Brain microvascular endothelial cell (primary cell): Measurements from ENCODE around the gene RRP12.

Source experiments
- DNase-seq: peaks from one replicate; pipeline ENCODE4 v3.0.0-alpha.2; 2020
- H3K27ac ChIP-seq: fragments of 250-450 bp; sonication (Bioruptor Pico); 2 replicates; pipeline ENCODE4 v1.5.1; 2020; ENCODE audit warnings: mild to moderate bottlenecking, moderate library complexity
- H3K27me3 ChIP-seq: fragments of 250-450 bp; sonication (Bioruptor Pico); replicated peaks from 2 replicates; pipeline ENCODE4 v1.5.1; 2020; ENCODE audit warnings: mild to moderate bottlenecking
- H3K36me3 ChIP-seq: fragments of 250-450 bp; sonication (Bioruptor Pico); replicated peaks from 2 replicates; pipeline ENCODE4 v1.5.1; 2020; ENCODE audit warnings: mild to moderate bottlenecking
- H3K4me3 ChIP-seq: 2 replicates; pipeline ENCODE4 v1.5.1; 2011; ENCODE audit warnings: low read depth, mild to moderate bottlenecking, control low read depth, low read length, moderate library complexity
- in situ Hi-C: cut with HindIII; loops from 2 replicates; pipeline ENCODE4 v1.10.0; 2017; ENCODE audit warnings: low sequenced_read_pairs, low pct_ligation_motif_present
- TF ChIP-seq, protein P1 (sequence below): IDR thresholded peaks from 2 replicates; pipeline ENCODE4 v1.5.1; 2011; ENCODE audit warnings: low read depth, mild to moderate bottlenecking, moderate library complexity, low read length, control low read depth, inconsistent platforms; ENCODE audit errors: missing control alignments

The RRP12 gene

GRCh38 chr10:97371696-97372095 lies 29.4 kb downstream of the RRP12 start:
- Histone ChIP-seq H3K4me3 (no peak overlapping the region), H3K27me3 (no peaks in the 10 kb centered on the region), H3K36me3 (peaks cover 61% of the 10 kb centered on the region), H3K27ac (no peak overlapping the region)
- TF ChIP-seq, protein P1, sequence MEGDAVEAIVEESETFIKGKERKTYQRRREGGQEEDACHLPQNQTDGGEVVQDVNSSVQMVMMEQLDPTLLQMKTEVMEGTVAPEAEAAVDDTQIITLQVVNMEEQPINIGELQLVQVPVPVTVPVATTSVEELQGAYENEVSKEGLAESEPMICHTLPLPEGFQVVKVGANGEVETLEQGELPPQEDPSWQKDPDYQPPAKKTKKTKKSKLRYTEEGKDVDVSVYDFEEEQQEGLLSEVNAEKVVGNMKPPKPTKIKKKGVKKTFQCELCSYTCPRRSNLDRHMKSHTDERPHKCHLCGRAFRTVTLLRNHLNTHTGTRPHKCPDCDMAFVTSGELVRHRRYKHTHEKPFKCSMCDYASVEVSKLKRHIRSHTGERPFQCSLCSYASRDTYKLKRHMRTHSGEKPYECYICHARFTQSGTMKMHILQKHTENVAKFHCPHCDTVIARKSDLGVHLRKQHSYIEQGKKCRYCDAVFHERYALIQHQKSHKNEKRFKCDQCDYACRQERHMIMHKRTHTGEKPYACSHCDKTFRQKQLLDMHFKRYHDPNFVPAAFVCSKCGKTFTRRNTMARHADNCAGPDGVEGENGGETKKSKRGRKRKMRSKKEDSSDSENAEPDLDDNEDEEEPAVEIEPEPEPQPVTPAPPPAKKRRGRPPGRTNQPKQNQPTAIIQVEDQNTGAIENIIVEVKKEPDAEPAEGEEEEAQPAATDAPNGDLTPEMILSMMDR: no peak
- in situ Hi-C loops: no loop called here
- no peak for DNase-seq

- H3K27ac ChIP-seq: no peak overlapping the region
- no peak overlapping the region for H3K4me3 ChIP-seq
- peaks cover 67% of the 10 kb centered on the region for H3K36me3 ChIP-seq
- TF ChIP-seq, protein P1: no peak
- no peaks in the 10 kb centered on the region for H3K27me3 ChIP-seq
- no peak for DNase-seq
- in situ Hi-C loops: no loop called here
Measured at GRCh38 chr10:97367126-97367649, 34.0 kb downstream of the RRP12 start.

GRCh38 chr10:97366572-97366971 lies 34.6 kb downstream of the RRP12 start:
- no peak overlapping the region for H3K4me3 ChIP-seq
- DNase-seq: no peak
- TF ChIP-seq, protein P1: no peak
- peaks cover 62% of the 10 kb centered on the region for H3K36me3 ChIP-seq
- no peaks in the 10 kb centered on the region for H3K27me3 ChIP-seq
- H3K27ac ChIP-seq: no peak overlapping the region
- in situ Hi-C loops: no loop called here

- Histone ChIP-seq H3K27me3 (no peaks in the 10 kb centered on the region), H3K4me3 (no peak overlapping the region), H3K27ac (no peak overlapping the region), H3K36me3 (peaks cover 57% of the 10 kb centered on the region)
- in situ Hi-C loops: no loop called here
- no peak for DNase-seq
- TF ChIP-seq, protein P1: no peak
Measured at GRCh38 chr10:97365761-97366351, 35.3 kb downstream of the RRP12 start.

DNA sequence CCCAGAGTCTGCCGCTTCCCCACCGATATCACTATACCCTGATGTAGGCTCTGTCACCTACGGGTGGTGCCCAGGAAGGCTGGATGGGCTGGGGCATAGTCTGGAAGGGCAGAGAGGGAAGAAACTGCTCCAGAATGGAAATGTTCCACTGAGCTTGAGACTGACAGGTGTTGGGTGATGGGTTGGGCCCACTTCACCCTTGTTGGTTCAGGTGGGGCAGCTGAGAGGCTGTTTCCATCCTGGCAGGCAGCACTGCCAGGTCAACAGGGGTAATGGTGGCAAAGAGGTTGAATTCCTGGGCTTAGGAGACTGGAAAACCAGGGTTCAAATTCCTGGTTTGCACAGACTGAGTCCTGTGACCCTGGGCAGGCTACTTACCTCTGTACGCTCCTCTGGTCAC lies 38.1 kb downstream of the RRP12 start:
- in situ Hi-C loops: no loop called here

More for the DNA sequence above, 38.1 kb downstream of the RRP12 start:
- H3K36me3 ChIP-seq: peaks cover 58% of the 10 kb centered on the region
- H3K4me3 ChIP-seq: no peak overlapping the region
- no peaks in the 10 kb centered on the region for H3K27me3 ChIP-seq
- TF ChIP-seq, protein P1: no peak
- DNase-seq: no peak
- no peak overlapping the region for H3K27ac ChIP-seq
